IMR-90 (cell line): Measurements from ENCODE around the gene FBXL14. TPM values are rescaled to one million over a fixed set of nuclear protein-coding genes. Genes with fewer than 3 reads are reported as not detected.

Experiments
- ATAC-seq: fragments of 200-7000 bp; cut with Tn5 transposase; 2 replicates; pipeline ENCODE4 v1.9.1; 2020; ENCODE audit warnings: low read depth, mild to moderate bottlenecking, moderate library complexity
- BruUV-seq: library from RNA; stranded (reverse); fragments of 400-500 nt; replicated peaks from 2 replicates; lab custom pipeline; 2021; lab: Mats Ljungman, UMichigan
- CTCF ChIA-PET: fragments of 300-600 bp; formaldehyde crosslinking; extraction: SDS; loops from one replicate; lab custom pipeline; 2021; ENCODE audit warnings: antibody characterized with exemption; lab: Yijun Ruan, JAX
- POLR2A ChIA-PET: fragments of 300-600 bp; sonication (Branson Sonifier 250); formaldehyde crosslinking; loops from one replicate; lab custom pipeline; 2022; ENCODE audit warnings: antibody characterized with exemption; ENCODE audit not compliant: unreplicated experiment; lab: Charles Lee
- DNase-seq: peaks from one replicate; pipeline ENCODE4 v3.0.0; 2013
- H2AFZ ChIP-seq: replicated peaks from 2 replicates; pipeline ENCODE3; 2013; ENCODE audit warnings: low read length, mild to moderate bottlenecking; ENCODE audit not compliant: poor library complexity
- H2AK5ac ChIP-seq: 2 replicates; pipeline ENCODE4 v1.6.1; 2013; ENCODE audit warnings: low read depth, low read length, inconsistent platforms
- H2AK9ac ChIP-seq: replicated peaks from 2 replicates; pipeline ENCODE3; 2013; ENCODE audit warnings: mild to moderate bottlenecking, low read depth, low read length, moderate library complexity; ENCODE audit not compliant: poor library complexity
- H2BK120ac ChIP-seq: 2 replicates; pipeline ENCODE4 v1.6.1; 2013; ENCODE audit warnings: low read depth, low read length, inconsistent platforms
- H2BK15ac ChIP-seq: 3 replicates; pipeline ENCODE4 v1.6.1; 2013; ENCODE audit warnings: low read depth, low read length, inconsistent platforms
- H2BK20ac ChIP-seq: 2 replicates; pipeline ENCODE4 v1.6.1; 2013; ENCODE audit warnings: low read depth, mild to moderate bottlenecking, inconsistent platforms, low read length, moderate library complexity
- H2BK5ac ChIP-seq: 2 replicates; pipeline ENCODE4 v1.6.1; 2013; ENCODE audit warnings: mild to moderate bottlenecking, low read depth, low read length, inconsistent platforms; ENCODE audit not compliant: poor library complexity, severe bottlenecking
- H3K14ac ChIP-seq: replicated peaks from 2 replicates; pipeline ENCODE4 v1.6.1; 2013; ENCODE audit warnings: low read depth, low read length, inconsistent platforms
- H3K18ac ChIP-seq: 2 replicates; pipeline ENCODE4 v1.6.1; 2013; ENCODE audit warnings: low read depth, low read length, control low read depth
- H3K23ac ChIP-seq: 2 replicates; pipeline ENCODE4 v1.6.1; 2013; ENCODE audit warnings: low read depth, low read length, inconsistent platforms
- H3K27ac ChIP-seq: 2 replicates; pipeline ENCODE4 v1.5.1; 2013; ENCODE audit warnings: mild to moderate bottlenecking, control low read depth, low read length; ENCODE audit not compliant: insufficient read depth
- H3K27me3 ChIP-seq: 2 replicates; pipeline ENCODE4 v1.6.1; 2013; ENCODE audit warnings: low read length; ENCODE audit not compliant: control insufficient read depth, insufficient read depth
- H3K36me3 ChIP-seq: 2 replicates; pipeline ENCODE4 v1.6.1; 2013; ENCODE audit warnings: low read length, mixed read lengths; ENCODE audit not compliant: control insufficient read depth, insufficient read depth
- H3K4ac ChIP-seq: 2 replicates; pipeline ENCODE4 v1.6.1; 2013; ENCODE audit warnings: low read depth, low read length, inconsistent platforms
- H3K4me1 ChIP-seq: 2 replicates; pipeline ENCODE4 v1.6.1; 2013; ENCODE audit warnings: low read length, mixed read lengths; ENCODE audit not compliant: control insufficient read depth, insufficient read depth
- H3K4me2 ChIP-seq: 2 replicates; pipeline ENCODE4 v1.6.1; 2013; ENCODE audit warnings: low read depth, mild to moderate bottlenecking, control low read depth, low read length, moderate library complexity
- H3K4me3 ChIP-seq: 2 replicates; pipeline ENCODE4 v1.5.1; 2013; ENCODE audit warnings: low read depth, mild to moderate bottlenecking, control low read depth, low read length, moderate library complexity; ENCODE audit not compliant: insufficient read depth
- H3K56ac ChIP-seq: 2 replicates; pipeline ENCODE4 v1.6.1; 2013; ENCODE audit warnings: low read length, inconsistent platforms; ENCODE audit not compliant: insufficient read depth; ENCODE audit errors: extremely low read depth
- H3K79me1 ChIP-seq, 2 experiments: 2 replicates each; pipeline ENCODE4 v1.6.1; 2013; ENCODE audit warnings: low read length in 2 of 2, inconsistent platforms in 1 of 2, low read depth in 1 of 2
- H3K9ac ChIP-seq: 2 replicates; pipeline ENCODE4 v1.6.1; 2013; ENCODE audit warnings: low read depth, low read length, control low read depth
- H3K9me1 ChIP-seq: 2 replicates; pipeline ENCODE4 v1.6.1; 2013; ENCODE audit warnings: low read length, inconsistent platforms; ENCODE audit not compliant: insufficient read depth
- H3K9me3 ChIP-seq: 2 replicates; pipeline ENCODE4 v1.6.1; 2013; ENCODE audit warnings: low read length; ENCODE audit not compliant: control insufficient read depth, insufficient read depth
- H4K20me1 ChIP-seq: 2 replicates; pipeline ENCODE4 v1.6.1; 2013; ENCODE audit warnings: low read length, inconsistent platforms; ENCODE audit not compliant: insufficient read depth
- H4K5ac ChIP-seq: 2 replicates; pipeline ENCODE4 v1.6.1; 2013; ENCODE audit warnings: mild to moderate bottlenecking, low read depth, low read length, control low read depth
- H4K8ac ChIP-seq, 2 experiments: 2 replicates each; pipeline ENCODE4 v1.6.1; 2013; ENCODE audit warnings: low read depth in 2 of 2, low read length in 2 of 2, control low read depth in 1 of 2, inconsistent platforms in 1 of 2
- H4K91ac ChIP-seq: 2 replicates; pipeline ENCODE4 v1.6.1; 2013; ENCODE audit warnings: low read depth, low read length, inconsistent platforms; ENCODE audit not compliant: insufficient read depth
- POLR2A ChIP-seq: IDR thresholded peaks from 2 replicates; pipeline ENCODE4 v1.6.1; 2012; ENCODE audit warnings: mild to moderate bottlenecking, low read depth, low read length
- WGBS, 2 experiments: methylation state at CpG; one replicate each; pipeline versions ENCODE4 v1.1.5 to v1.1.7; 2013; ENCODE audit warnings: missing lambda C conversion rate in 2 of 2; ENCODE audit not compliant: insufficient read length in 1 of 2; ENCODE audit errors: extremely low coverage in 2 of 2; 5-methylcytosine and 5-hydroxymethylcytosine counted together
- dilution Hi-C: fragments of 300-500 bp; cut with HindIII; formaldehyde crosslinking; loops from one replicate; pipeline ENCODE4 v1.14.3; 2018; ENCODE audit warnings: low sequenced_read_pairs; ENCODE audit not compliant: unreplicated experiment
- in situ Hi-C: fragments of 300-500 bp; cut with MboI; formaldehyde crosslinking; loops from 3 replicates; pipeline ENCODE4 v1.14.3; 2019; ENCODE audit warnings: low sequenced_read_pairs, inconsistent platforms, mixed read lengths
- intact Hi-C: fragments of 100-400 bp; cut with micrococcal nuclease; formaldehyde crosslinking; loops from 2 replicates; pipeline ENCODE4 v1.10.0; 2022
- polyA plus RNA-seq, 3 experiments: library from polyadenylated mRNA; depleted of rRNA; stranded (reverse); fragments of >200 nt; gene quantifications; 2 replicates each; pipeline ENCODE4 v1.2.3, GENCODE V29; 2012; ENCODE audit warnings: low replicate concordance in 1 of 3
- total RNA-seq: library from RNA; depleted of rRNA; stranded (reverse); fragments of >200 nt; gene quantifications from 2 replicates; pipeline ENCODE4 v1.2.3, GENCODE V29; 2012
- TF ChIP-seq, protein P1 (sequence below): fragments of 150-350 bp; IDR thresholded peaks from 2 replicates; pipeline ENCODE4 v1.6.1; 2017; ENCODE audit warnings: mild to moderate bottlenecking, antibody characterized with exemption, low read length, low read depth

FBXL14 gene
- total and polyA plus RNA-seq, 2 of the 4 experiments (the other 2 are of a cell fraction): 4.7 to 7.3 TPM

DNA sequence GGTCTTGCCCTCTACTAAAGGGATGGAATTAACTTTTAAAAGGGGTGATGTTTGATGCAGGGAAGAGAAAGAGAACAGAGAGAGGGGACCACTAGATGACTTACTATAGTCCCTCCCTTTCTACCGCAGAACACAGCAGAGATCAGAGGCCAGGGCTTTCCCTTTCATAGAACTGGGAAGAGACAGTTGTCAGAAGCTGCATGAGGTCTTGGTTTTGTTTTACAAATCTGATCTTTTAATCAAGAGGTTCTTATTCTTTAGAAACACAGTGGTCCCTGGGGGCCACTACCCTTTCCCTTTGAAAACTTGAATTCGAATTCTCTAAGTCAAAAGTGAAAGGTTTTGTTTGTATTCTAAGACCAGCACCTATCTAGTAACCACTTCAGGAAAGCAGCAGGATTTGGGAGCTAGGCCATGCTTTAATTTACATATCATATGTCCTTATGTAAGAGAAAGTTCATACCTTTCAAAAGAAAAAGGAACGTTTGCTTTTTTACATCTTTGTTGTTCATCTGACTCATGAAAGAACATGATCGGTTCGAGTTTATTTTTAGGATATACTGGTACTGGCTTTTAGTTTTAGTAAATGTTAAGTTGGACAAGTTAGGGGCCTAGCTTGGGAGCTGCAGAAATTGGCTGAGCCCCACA lies 6.3 kb downstream of the FBXL14 start:
- Histone ChIP-seq H3K23ac (0 out of 2 replicates have a peak overlapping the region, but pooled peaks have one; percentile 57), H2BK20ac (no peak overlapping the region), H4K8ac (no peak overlapping the region), H3K79me1 (peaks cover 29 to 80% of the 10 kb centered on the region in 2 experiments), H2BK120ac (no peak overlapping the region), H3K14ac (no peak overlapping the region; the same call in 1 of the 2 replicates), H3K4me2 (peak overlapping the region; percentile 68), H2AFZ (no peak overlapping the region), H2BK5ac (no peak overlapping the region), H3K4me3 (no peak overlapping the region), H2AK5ac (no peak overlapping the region), H4K5ac (no peak overlapping the region), H3K9ac (no peak overlapping the region), H3K18ac (0 out of 2 replicates have a peak overlapping the region, but pooled peaks have one; percentile 12), H2AK9ac (no peak overlapping the region), H3K9me1 (peaks cover 13% of the 10 kb centered on the region), H3K56ac (no peak overlapping the region), H3K4ac (no peak overlapping the region), H3K4me1 (peaks cover 18% of the 10 kb centered on the region), H4K91ac (no peak overlapping the region), H2BK15ac (no peak overlapping the region), H3K27ac (no peak overlapping the region), H4K20me1 (peaks cover 58% of the 10 kb centered on the region), H3K36me3 (peaks cover 2% of the 10 kb centered on the region), H3K9me3 (no peaks in the 10 kb centered on the region), H3K27me3 (no peaks in the 10 kb centered on the region)
- no TSS peak for BruUV-seq
- dilution Hi-C loops: no loop called here
- in situ Hi-C loops: loop anchor here (5.0 to 25.0 kb wide), 3 partner anchors 471 to 1013 kb away; no protein-coding TSS in a partner anchor
- ChIA-PET POLR2A (no interaction called here), CTCF (interaction anchor here (1.0 to 1.7 kb wide), 3 partner anchors 18 to 470 kb away, joined by 3 to 8 read pairs (median 4); no protein-coding TSS in a partner anchor)
- WGBS, 2 experiments: no CpG with 5 or more reads among the region's 5 CpGs
- ATAC-seq (no peak), DNase-seq (peak; percentile 54)
- TF ChIP-seq POLR2A: no peak
- TF ChIP-seq, protein P1, sequence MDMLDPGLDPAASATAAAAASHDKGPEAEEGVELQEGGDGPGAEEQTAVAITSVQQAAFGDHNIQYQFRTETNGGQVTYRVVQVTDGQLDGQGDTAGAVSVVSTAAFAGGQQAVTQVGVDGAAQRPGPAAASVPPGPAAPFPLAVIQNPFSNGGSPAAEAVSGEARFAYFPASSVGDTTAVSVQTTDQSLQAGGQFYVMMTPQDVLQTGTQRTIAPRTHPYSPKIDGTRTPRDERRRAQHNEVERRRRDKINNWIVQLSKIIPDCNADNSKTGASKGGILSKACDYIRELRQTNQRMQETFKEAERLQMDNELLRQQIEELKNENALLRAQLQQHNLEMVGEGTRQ: no peak
- intact Hi-C loops: loop anchor here (5.0 to 10.0 kb wide), 2 partner anchors 593 to 1011 kb away; partner anchors contain the start of gene ERC1
